SK-N-SH (cell line): ENCODE measurements around the gene PPP1CA. TPM values are rescaled to one million over a fixed set of nuclear protein-coding genes. Genes with fewer than 3 reads are reported as not detected.

Experiments used
- CTCF ChIA-PET: fragments of 300-600, 350-600 bp; formaldehyde crosslinking; extraction: SDS; loops from one replicate; lab custom pipeline; 2021; lab: Yijun Ruan, JAX
- POLR2A ChIA-PET: fragments of 350-600 bp; sonication (Branson Sonifier 250); formaldehyde crosslinking; extraction: SDS; loops from one replicate; lab custom pipeline; 2020; ENCODE audit warnings: antibody characterized with exemption, inconsistent platforms; lab: Yijun Ruan, JAX
- DNase-seq: peaks from one replicate; pipeline ENCODE4 v3.0.0; 2012
- H2AFZ ChIP-seq: fragments of 200-600 bp; sonication (generic); 2 replicates; pipeline ENCODE4 v1.8.1; 2016; ENCODE audit warnings: antibody characterized with exemption, mild to moderate bottlenecking, low read depth
- H3F3A ChIP-seq: fragments of 200-600 bp; sonication (generic); replicated peaks from 2 replicates; pipeline ENCODE3; 2016; ENCODE audit warnings: antibody characterized with exemption, mild to moderate bottlenecking; ENCODE audit not compliant: insufficient read depth
- H3K27ac ChIP-seq, 2 experiments: fragments of 200-500 bp in 1 of 2; fragments of 200-600 bp in 1 of 2; sonication (Bioruptor generic) in 1 of 2; sonication (generic), shearing (Covaris generic) in 1 of 2; 2 replicates each; pipeline versions ENCODE4 v1.5.1 to v1.6.1; 2014 to 2016; ENCODE audit warnings: low read depth in 2 of 2, inconsistent platforms in 1 of 2, low read length in 1 of 2, mild to moderate bottlenecking in 1 of 2, mixed read lengths in 1 of 2
- H3K27me3 ChIP-seq: fragments of 200-600 bp; sonication (generic), shearing (Covaris generic); 2 replicates; pipeline ENCODE4 v1.6.1; 2016; ENCODE audit warnings: mixed run types; ENCODE audit not compliant: insufficient read depth
- H3K36me3 ChIP-seq, 2 experiments: fragments of 200-500 bp in 1 of 2; fragments of 200-600 bp in 1 of 2; sonication (Bioruptor generic) in 1 of 2; sonication (generic) in 1 of 2; replicated peaks in 1 of 2; 2 replicates each; pipeline versions ENCODE3 to v1.5.1; 2014 to 2016; ENCODE audit warnings: low read length in 1 of 2, mild to moderate bottlenecking in 1 of 2; ENCODE audit not compliant: insufficient read depth in 2 of 2, control insufficient read depth in 1 of 2
- H3K4me1 ChIP-seq, 2 experiments: fragments of 200-500 bp in 1 of 2; fragments of 200-600 bp in 1 of 2; sonication (Bioruptor generic) in 1 of 2; sonication (generic), shearing (Covaris generic) in 1 of 2; 2 replicates each; pipeline versions ENCODE4 v1.5.1 to v1.6.1; 2014 to 2016; ENCODE audit warnings: low read depth in 1 of 2, low read length in 1 of 2, mixed run types in 1 of 2; ENCODE audit not compliant: insufficient read depth in 2 of 2, control insufficient read depth in 1 of 2
- H3K4me2 ChIP-seq: fragments of 200-600 bp; sonication (generic), shearing (Covaris generic); 2 replicates; pipeline ENCODE4 v1.6.1; 2017; ENCODE audit warnings: mixed run types
- H3K4me3 ChIP-seq, 2 experiments: fragments of 200-500 bp in 1 of 2; fragments of 200-600 bp in 1 of 2; sonication (Bioruptor generic) in 1 of 2; sonication (generic), shearing (Covaris generic) in 1 of 2; 2 replicates each; pipeline versions ENCODE4 v1.5.1 to v1.8.1; 2014 to 2016; ENCODE audit warnings: low read depth in 2 of 2, inconsistent platforms in 1 of 2, low read length in 1 of 2, mild to moderate bottlenecking in 1 of 2, mixed read lengths in 1 of 2, moderate library complexity in 1 of 2
- H3K79me2 ChIP-seq: fragments of 200-600 bp; sonication (generic); 2 replicates; pipeline ENCODE4 v1.8.1; 2017; ENCODE audit warnings: mild to moderate bottlenecking; ENCODE audit not compliant: insufficient read depth
- H3K9ac ChIP-seq: fragments of 200-600 bp; sonication (generic); 2 replicates; pipeline ENCODE4 v1.6.1; 2017; ENCODE audit warnings: mixed run types
- H3K9me2 ChIP-seq: fragments of 200-600 bp; sonication (generic); 2 replicates; pipeline ENCODE4 v1.6.1; 2017; ENCODE audit warnings: mixed run types
- H3K9me3 ChIP-seq: fragments of 200-600 bp; sonication (generic); 2 replicates; pipeline ENCODE4 v1.6.1; 2017; ENCODE audit warnings: mixed run types, mild to moderate bottlenecking, moderate library complexity
- H4K20me1 ChIP-seq: fragments of 200-600 bp; sonication (generic); 2 replicates; pipeline ENCODE4 v1.6.1; 2017; ENCODE audit warnings: mild to moderate bottlenecking, mixed run types; ENCODE audit not compliant: insufficient read depth
- CHD2 ChIP-seq: fragments of 150-350 bp; IDR thresholded peaks from 2 replicates; pipeline ENCODE4 v1.6.1; 2018; ENCODE audit warnings: low read length; ENCODE audit not compliant: partially characterized antibody
- EP300 ChIP-seq, 2 experiments: IDR thresholded peaks; 2 replicates each; pipeline versions ENCODE4 v1.4.0 to v1.6.1; 2012; ENCODE audit warnings: borderline replicate concordance in 1 of 2, low read depth in 1 of 2, low read length in 1 of 2
- FOSL2 ChIP-seq: IDR thresholded peaks from 2 replicates; pipeline ENCODE4 v1.4.0; 2012; ENCODE audit warnings: low read depth, mild to moderate bottlenecking, moderate library complexity, borderline replicate concordance
- NRF1 ChIP-seq: IDR thresholded peaks from 2 replicates; pipeline ENCODE4 v1.6.1; 2012; ENCODE audit warnings: low read depth, mild to moderate bottlenecking, low read length
- POLR2AphosphoS5 ChIP-seq: IDR thresholded peaks from 2 replicates; pipeline ENCODE4 v1.6.1; 2012; ENCODE audit warnings: low read depth, low read length
- YY1 ChIP-seq: IDR thresholded peaks from 2 replicates; pipeline ENCODE4 v1.4.0; 2012; ENCODE audit warnings: low read depth, mild to moderate bottlenecking
- WGBS: methylation state at CpG from one replicate; pipeline ENCODE4 v1.1.6; 2017; ENCODE audit warnings: low lambda C conversion rate; 5-methylcytosine and 5-hydroxymethylcytosine counted together
- polyA plus RNA-seq, 3 experiments: library from polyadenylated mRNA; depleted of rRNA; stranded (reverse); fragments of >200 nt; gene quantifications; 2 replicates each; pipeline ENCODE4 v1.2.3, GENCODE V29; 2012
- TF ChIP-seq, protein P1 (sequence below): fragments of 200-600 bp; sonication (generic); IDR thresholded peaks from 2 replicates; pipeline ENCODE4 v1.6.1; 2017; ENCODE audit warnings: antibody characterized with exemption, mild to moderate bottlenecking, moderate library complexity
- TF ChIP-seq, protein P2 (sequence below): IDR thresholded peaks from 2 replicates; pipeline ENCODE4 v1.6.1; 2012; ENCODE audit warnings: mild to moderate bottlenecking, low read depth, low read length, moderate library complexity
- TF ChIP-seq, protein P3 (sequence below): IDR thresholded peaks from 2 replicates; pipeline ENCODE4 v1.4.0; 2012; ENCODE audit warnings: low read depth, borderline replicate concordance

PPP1CA gene
- polyA plus RNA-seq, 1 of the 3 experiments (the other 2 are of a cell fraction) = 261 TPM

GRCh38 chr11:67437082-67437808, 35.6 kb upstream of the PPP1CA start, which contains the start of gene PTPRCAP:
Gene PTPRCAP (minus strand): TSS chr11:67437682. CDS start chr11:67437619, 63 bp downstream.
- Histone ChIP-seq H3K9me3 (no peaks in the 10 kb centered on the region), H3K9ac (no peak within 1 kb of the TSS), H3K27ac (no peak within 1 kb of the TSS), H3F3A (no peaks in the 10 kb centered on the region), H3K9me2 (no peaks in the 10 kb centered on the region), H3K79me2 (peaks cover 2% of the 10 kb centered on the region; the same call in 1 of the 2 replicates), H3K27me3 (no peaks in the 10 kb centered on the region), H3K4me1 (peaks cover 0 to 5% of the 10 kb centered on the region in 2 experiments; a peak in 2 of 4 replicates), H3K4me2 (no peak within 1 kb of the TSS), H2AFZ (no peak within 1 kb of the TSS), H3K4me3 (no peak within 1 kb of the TSS), H3K36me3 (peaks cover 3 to 54% of the 10 kb centered on the region in 2 experiments), H4K20me1 (no peaks in the 10 kb centered on the region)
- no peak for DNase-seq
- ChIA-PET CTCF (no interaction called here), POLR2A (interaction anchor here (1.0 kb wide), 1 partner anchor 9 kb away, joined by 3 read pairs; the partner anchor contains the start of gene RPS6KB2)
- no peak for TF ChIP-seq YY1
- TF ChIP-seq, protein P1, sequence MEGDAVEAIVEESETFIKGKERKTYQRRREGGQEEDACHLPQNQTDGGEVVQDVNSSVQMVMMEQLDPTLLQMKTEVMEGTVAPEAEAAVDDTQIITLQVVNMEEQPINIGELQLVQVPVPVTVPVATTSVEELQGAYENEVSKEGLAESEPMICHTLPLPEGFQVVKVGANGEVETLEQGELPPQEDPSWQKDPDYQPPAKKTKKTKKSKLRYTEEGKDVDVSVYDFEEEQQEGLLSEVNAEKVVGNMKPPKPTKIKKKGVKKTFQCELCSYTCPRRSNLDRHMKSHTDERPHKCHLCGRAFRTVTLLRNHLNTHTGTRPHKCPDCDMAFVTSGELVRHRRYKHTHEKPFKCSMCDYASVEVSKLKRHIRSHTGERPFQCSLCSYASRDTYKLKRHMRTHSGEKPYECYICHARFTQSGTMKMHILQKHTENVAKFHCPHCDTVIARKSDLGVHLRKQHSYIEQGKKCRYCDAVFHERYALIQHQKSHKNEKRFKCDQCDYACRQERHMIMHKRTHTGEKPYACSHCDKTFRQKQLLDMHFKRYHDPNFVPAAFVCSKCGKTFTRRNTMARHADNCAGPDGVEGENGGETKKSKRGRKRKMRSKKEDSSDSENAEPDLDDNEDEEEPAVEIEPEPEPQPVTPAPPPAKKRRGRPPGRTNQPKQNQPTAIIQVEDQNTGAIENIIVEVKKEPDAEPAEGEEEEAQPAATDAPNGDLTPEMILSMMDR = no peak
- no peak for TF ChIP-seq CHD2
- TF ChIP-seq NRF1 = no peak
- no peak for TF ChIP-seq FOSL2
- TF ChIP-seq, protein P2, sequence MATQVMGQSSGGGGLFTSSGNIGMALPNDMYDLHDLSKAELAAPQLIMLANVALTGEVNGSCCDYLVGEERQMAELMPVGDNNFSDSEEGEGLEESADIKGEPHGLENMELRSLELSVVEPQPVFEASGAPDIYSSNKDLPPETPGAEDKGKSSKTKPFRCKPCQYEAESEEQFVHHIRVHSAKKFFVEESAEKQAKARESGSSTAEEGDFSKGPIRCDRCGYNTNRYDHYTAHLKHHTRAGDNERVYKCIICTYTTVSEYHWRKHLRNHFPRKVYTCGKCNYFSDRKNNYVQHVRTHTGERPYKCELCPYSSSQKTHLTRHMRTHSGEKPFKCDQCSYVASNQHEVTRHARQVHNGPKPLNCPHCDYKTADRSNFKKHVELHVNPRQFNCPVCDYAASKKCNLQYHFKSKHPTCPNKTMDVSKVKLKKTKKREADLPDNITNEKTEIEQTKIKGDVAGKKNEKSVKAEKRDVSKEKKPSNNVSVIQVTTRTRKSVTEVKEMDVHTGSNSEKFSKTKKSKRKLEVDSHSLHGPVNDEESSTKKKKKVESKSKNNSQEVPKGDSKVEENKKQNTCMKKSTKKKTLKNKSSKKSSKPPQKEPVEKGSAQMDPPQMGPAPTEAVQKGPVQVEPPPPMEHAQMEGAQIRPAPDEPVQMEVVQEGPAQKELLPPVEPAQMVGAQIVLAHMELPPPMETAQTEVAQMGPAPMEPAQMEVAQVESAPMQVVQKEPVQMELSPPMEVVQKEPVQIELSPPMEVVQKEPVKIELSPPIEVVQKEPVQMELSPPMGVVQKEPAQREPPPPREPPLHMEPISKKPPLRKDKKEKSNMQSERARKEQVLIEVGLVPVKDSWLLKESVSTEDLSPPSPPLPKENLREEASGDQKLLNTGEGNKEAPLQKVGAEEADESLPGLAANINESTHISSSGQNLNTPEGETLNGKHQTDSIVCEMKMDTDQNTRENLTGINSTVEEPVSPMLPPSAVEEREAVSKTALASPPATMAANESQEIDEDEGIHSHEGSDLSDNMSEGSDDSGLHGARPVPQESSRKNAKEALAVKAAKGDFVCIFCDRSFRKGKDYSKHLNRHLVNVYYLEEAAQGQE = no peak
- no peak for TF ChIP-seq POLR2AphosphoS5
- TF ChIP-seq, protein P3, sequence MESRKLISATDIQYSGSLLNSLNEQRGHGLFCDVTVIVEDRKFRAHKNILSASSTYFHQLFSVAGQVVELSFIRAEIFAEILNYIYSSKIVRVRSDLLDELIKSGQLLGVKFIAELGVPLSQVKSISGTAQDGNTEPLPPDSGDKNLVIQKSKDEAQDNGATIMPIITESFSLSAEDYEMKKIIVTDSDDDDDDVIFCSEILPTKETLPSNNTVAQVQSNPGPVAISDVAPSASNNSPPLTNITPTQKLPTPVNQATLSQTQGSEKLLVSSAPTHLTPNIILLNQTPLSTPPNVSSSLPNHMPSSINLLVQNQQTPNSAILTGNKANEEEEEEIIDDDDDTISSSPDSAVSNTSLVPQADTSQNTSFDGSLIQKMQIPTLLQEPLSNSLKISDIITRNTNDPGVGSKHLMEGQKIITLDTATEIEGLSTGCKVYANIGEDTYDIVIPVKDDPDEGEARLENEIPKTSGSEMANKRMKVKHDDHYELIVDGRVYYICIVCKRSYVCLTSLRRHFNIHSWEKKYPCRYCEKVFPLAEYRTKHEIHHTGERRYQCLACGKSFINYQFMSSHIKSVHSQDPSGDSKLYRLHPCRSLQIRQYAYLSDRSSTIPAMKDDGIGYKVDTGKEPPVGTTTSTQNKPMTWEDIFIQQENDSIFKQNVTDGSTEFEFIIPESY = no peak
- TF ChIP-seq EP300 (IDR thresholded peaks at IDR 0.05; ENCODE audit: borderline replicate concordance in 1 of 2, low read depth in 1 of 2, low read length in 1 of 2) = no peak
- WGBS = 88% methylated on average over 5 of the region's 26 CpGs
